Endometrial microvascular endothelial cells (primary cell): ENCODE results near the gene CCDC57. TPM values are rescaled to one million over a fixed set of nuclear protein-coding genes. Genes with fewer than 3 reads are reported as not detected.
"Not testable (repeated sequence)": the region's sequence is repeated elsewhere in the genome, so short reads cannot be mapped to it uniquely, and the experiment has no call there.

Experiments used
- in situ Hi-C: cut with HindIII; loops from 2 replicates; pipeline ENCODE4 v1.10.0; 2017; ENCODE audit warnings: low sequenced_read_pairs, low pct_unique_long_range_greater_than_20kb; ENCODE audit errors: inconsistent ontology term
- total RNA-seq: library from RNA; depleted of rRNA; stranded (reverse); fragments of >200 nt; gene quantifications from one replicate; pipeline ENCODE4 v1.2.3, GENCODE V29; 2015; ENCODE audit errors: inconsistent ontology term

Gene CCDC57
- total RNA-seq, 1 donor from 2014 or later = 3.1 TPM

GRCh38 chr17:82215095-82215971, 2.7 kb upstream of the CCDC57 start:
- in situ Hi-C loops = no loop called here

GRCh38 chr17:82214012-82214628, 1.5 kb upstream of the CCDC57 start:
- in situ Hi-C loops = no loop called here

DNA sequence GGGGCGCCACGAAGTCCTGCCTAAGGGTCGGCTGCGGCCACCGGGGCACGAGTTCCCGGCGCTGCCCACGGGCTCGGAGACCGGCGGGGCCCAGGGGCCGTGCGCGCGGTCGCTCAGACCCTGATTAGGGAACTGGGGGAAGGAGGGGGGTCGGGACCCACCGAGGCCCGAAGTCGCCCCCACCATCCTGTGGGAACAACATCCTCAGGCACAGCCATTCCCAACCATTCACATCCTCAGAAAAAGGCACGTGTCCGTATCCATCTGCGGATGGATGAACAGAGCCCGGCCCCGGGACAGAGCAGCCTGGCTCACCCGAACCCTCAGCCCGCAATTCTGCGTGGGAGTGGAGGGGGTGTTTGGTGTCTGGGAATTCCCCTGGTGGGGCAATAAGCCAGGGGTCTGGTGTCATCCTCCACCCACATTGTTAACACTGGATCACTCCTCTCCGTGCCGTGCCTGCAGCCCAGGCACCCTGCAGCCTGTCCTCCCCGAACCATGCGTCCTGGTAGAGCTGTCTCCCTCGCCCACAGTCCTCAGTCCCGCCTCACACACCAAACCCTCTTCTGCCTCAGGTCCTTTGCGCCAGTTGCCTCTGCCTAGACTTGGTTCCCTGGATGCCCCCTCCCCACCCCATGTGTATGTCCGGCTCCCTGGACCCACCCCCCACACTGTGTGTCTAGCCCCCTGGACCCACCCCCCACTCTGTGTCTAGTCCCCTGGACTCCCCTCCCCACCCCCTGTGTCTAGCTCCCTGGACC, 789 bp upstream of the CCDC57 start:
- in situ Hi-C loops = no loop called here

- in situ Hi-C loops = not testable (repeated sequence)
These were observed 2.0 kb downstream of the CCDC57 start for GRCh38 chr17:82210655-82211054.

DNA sequence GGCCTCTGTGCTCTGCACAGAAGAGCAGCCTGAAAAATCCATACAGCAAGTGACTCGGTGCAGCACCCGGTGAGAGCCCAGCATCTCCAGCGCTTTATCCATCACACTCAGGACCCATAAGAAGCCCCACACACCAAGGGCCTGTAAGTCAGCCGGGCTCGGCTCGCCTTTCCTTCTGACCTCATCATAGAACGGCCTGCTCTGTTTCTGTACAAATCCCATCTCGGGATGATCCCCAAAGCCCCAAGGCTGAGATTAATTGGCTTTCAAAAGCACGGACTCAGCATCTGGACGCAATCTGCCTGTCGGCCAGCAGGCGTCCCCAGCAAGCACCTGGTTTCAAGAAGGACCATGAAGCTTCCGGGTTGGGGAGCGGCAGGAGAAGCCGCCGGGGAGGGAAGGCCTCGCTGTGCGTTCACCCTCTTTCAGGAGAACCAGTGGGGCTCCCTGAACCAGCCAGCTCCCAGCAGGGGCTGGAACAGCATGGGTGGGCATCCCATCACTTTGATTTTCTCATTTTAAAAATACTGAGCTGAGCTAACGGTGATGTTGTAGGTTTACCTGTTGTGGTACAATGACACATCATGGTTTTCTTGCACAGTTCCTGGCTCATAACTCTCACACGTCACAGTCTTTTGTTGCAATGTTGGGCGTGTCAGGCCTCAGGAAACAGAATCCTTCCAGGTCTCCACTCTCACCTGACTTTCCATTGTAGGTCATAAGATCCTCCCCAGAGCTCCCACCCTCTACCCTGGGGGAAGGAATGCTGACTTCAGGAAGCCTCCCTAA, 6.7 kb downstream of the CCDC57 start:
- in situ Hi-C loops = no loop called here

DNA sequence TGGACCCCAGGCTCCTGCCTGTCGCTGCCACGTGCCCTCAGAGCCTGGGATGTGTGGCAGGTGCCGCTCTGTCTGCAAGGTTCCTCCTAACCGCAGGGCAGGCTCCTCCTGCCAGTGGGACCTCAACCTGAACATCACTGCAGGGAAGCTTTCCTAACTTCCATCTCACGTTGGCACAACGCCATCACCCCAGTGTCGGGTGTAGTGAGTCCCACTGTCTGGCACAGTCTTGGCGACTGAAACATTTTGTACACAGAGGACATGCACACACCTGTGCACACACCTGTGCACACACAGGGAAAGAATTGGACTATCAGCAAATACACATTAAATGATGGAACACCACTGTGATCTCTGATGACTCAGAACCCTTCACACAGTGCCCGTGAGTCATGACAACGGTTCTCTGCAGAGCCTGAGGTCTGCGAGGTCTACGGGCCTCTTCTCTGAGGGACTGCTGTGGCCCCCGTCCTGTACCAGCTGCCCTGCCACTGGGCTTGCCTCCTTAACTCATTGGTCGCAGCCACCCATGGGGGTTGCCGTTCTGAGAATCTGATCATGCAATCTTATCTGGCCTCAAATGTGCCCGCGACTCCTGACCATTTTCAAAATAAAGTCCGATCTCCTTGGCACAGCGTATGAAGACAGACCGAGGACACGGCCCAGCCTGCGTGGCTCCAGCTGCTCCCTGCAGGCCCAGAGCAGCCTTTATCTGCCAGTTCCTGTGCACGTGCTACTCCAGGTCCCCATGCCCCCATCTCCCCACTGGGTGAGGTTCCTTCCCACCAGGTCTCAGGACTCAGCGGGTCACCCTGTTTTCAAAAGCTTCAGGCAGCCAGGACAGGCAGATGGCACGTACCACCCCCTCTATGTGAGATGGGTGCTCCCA, 7.6 kb downstream of the CCDC57 start:
- in situ Hi-C loops = no loop called here

DNA sequence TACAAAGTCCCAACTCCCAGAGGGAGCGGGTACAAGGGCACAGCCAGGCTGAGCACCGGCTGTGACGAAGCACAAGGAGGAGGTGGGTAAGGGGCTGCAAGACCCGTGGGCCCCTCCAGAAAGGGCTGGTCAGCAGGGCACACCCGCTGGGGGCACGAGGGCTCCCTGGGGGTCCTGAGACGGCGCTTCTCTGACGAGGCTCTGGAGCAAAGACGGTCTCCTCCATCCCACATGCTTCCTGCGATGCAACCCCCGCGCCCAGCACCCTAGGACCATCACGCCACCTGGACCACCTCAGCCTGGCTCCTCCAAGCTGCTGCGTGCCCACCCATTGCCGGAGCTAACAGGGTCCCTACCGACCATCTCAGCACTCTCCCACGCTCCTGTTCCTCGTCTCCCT, 8.7 kb downstream of the CCDC57 start:
- in situ Hi-C loops = no loop called here

DNA sequence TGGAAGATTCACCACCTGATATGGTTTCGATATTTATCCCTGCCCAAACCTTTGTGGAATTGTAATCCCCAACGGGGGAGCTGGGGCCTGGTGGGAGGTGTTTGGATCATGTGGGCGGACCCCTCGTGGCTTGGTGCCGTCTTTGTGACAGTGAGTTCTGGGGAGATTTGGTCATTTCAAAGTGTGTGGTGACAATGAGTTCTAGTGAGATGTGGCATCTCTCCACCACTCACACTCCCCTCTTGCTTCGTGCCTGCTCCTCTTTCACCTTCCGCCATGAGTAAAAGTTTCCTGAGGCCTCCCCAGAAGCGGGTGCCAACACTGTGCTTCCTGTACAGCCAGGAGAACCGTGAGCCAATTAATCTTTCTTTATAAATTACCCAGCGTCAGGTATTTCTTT, 9.7 kb downstream of the CCDC57 start:
- in situ Hi-C loops = no loop called here

- in situ Hi-C loops = no loop called here
These were observed 11.1 kb downstream of the CCDC57 start for GRCh38 chr17:82201498-82201910.

DNA sequence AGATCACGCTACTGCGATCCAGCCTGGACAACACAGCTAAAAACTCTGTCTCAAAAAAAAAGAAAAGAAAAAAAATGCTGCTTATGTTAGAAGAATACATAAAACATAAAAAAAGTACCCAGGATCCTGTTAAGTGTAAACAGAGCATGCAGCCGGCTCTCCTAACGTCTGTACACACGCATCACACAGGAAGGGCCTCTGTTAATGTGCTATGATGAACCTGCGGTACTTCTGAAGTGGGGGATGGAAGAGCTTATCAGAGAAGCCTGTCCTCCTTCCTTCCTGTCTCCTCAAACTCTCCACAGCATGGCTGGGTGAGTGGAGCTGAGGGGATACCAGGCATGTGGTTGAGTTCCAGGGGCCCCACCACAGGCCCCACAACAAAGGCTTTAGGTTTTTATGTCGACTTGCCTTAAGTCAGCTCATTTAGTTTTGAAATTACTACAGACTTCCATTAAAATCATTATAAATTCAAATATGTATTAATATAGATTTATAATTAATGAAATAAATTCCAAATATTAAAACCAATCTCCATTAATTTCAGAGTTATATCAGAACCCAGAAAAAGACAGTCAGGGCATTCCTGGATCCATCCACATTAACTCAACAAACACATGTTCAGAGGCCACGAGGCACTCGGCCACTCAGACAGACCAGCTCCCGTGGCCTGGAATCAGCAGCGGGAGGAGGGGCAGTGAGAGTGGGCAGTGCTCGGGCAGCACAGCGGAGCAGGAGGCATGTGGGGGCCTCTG, 11.7 kb downstream of the CCDC57 start:
- in situ Hi-C loops = no loop called here

- in situ Hi-C loops = no loop called here
These were observed 12.5 kb downstream of the CCDC57 start for GRCh38 chr17:82200135-82200534.

GRCh38 chr17:82199496-82199895, 13.1 kb downstream of the CCDC57 start:
- in situ Hi-C loops = no loop called here

- in situ Hi-C loops = no loop called here
These were observed 14.6 kb downstream of the CCDC57 start for GRCh38 chr17:82198092-82198491.

GRCh38 chr17:82195675-82196672, 16.7 kb downstream of the CCDC57 start:
- in situ Hi-C loops = no loop called here

DNA sequence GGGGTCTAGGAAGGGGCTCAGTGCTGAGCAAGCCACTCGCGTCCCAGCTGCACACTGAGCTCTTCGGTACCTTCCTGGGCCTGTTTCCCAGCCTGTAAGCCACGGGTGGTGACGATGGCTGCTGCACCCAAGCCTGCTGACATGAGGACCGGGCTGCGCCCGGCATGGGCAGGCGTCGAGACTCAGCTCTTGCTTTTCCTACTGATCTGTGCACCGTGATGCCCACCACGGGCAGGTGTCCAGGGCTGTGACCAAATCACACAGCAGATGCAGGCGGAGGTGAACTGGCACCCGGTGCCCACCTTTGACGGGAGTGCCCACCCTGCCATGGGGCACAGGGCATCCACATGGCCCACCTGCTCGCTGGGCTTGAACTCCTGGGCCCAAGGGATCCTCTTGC, 17.9 kb downstream of the CCDC57 start:
- in situ Hi-C loops = no loop called here

DNA sequence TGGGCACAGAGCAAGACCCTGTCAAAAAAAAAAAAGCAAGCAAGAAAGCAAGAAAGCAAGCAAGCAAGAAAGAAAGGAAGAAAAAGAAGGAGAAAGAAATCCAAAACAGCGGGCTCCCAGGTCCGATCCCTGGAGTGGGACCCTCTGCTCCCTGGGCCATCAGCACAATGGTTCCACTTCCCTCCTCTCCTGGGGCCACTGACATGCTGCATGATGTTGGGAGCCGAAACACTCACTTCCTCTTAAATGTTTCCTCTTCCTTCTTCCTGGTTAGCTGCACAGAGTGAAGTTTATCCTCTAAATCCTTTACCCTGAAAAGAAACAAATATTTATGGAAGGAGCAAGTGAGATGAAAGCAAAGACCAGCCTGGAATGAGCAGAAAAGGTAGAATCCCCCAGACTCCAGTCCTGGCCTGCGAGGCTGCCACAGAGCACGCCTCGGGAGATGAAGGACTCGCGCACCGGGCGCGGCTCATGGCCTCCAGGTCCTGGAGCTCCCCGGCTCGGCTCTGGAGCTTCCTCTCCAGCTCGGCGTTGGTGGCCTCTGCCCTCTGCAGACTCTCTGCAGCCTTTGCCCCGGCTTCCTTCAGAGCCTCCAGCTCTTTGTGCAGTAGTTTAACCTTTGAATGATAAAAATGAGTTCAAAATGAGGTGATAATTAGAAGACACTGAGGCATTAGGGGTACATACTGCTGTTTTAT, 19.0 kb downstream of the CCDC57 start:
- in situ Hi-C loops = no loop called here
